GM12878 (cell line): ENCODE measurements around the gene DUSP22. TPM values are rescaled to one million over a fixed set of nuclear protein-coding genes. Genes with fewer than 3 reads are reported as not detected.
A peak's percentile ranks its signal among the peaks of the same experiment; 100 is the strongest.

ENCODE experiments used
- CEBPB ChIP-seq, 2 experiments: fragments of 150-350 bp in 1 of 2; IDR thresholded peaks; 2 replicates each; pipeline ENCODE4 v1.6.1; 2012 to 2014; ENCODE audit warnings: low read depth in 2 of 2, low read length in 2 of 2, borderline replicate concordance in 1 of 2, inconsistent platforms in 1 of 2
- CREB1 ChIP-seq: IDR thresholded peaks from 2 replicates; pipeline ENCODE4 v1.6.1; 2012; ENCODE audit warnings: low read depth, mild to moderate bottlenecking, inconsistent platforms
- ESRRA ChIP-seq: IDR thresholded peaks from 2 replicates; pipeline ENCODE4 v1.6.1; 2012; ENCODE audit warnings: mild to moderate bottlenecking, low read length, improper control_type of control experiment
- MTA3 ChIP-seq: IDR thresholded peaks from 2 replicates; pipeline ENCODE4 v1.6.1; 2012; ENCODE audit warnings: low read length, inconsistent platforms, borderline replicate concordance
- MXI1 ChIP-seq: fragments of 150-350 bp; IDR thresholded peaks from 2 replicates; pipeline ENCODE4 v1.6.1; 2011; ENCODE audit warnings: low read depth, mild to moderate bottlenecking, inconsistent platforms, low read length, improper control_type of control experiment
- SIX5 ChIP-seq: IDR thresholded peaks from 2 replicates; pipeline ENCODE4 v1.6.1; 2011; ENCODE audit warnings: mild to moderate bottlenecking, low read depth, low read length, moderate library complexity; ENCODE audit not compliant: severe bottlenecking
- SMAD5 ChIP-seq: IDR thresholded peaks from 2 replicates; pipeline ENCODE4 v1.6.1; 2016; ENCODE audit warnings: antibody characterized with exemption, low read depth
- SPI1 ChIP-seq: IDR thresholded peaks from 2 replicates; pipeline ENCODE4 v1.6.1; 2011; ENCODE audit warnings: low read depth, mild to moderate bottlenecking, low read length, moderate library complexity, borderline replicate concordance; ENCODE audit not compliant: insufficient read depth
- TCF3 ChIP-seq: IDR thresholded peaks from 2 replicates; pipeline ENCODE4 v1.6.1; 2012; ENCODE audit warnings: low read depth, mild to moderate bottlenecking, low read length, borderline replicate concordance; ENCODE audit not compliant: insufficient read depth
- ZNF687 ChIP-seq: fragments of 450-650 bp; IDR thresholded peaks from 2 replicates; pipeline ENCODE4 v1.6.1; 2017; ENCODE audit warnings: mild to moderate bottlenecking, moderate library complexity
- polyA plus RNA-seq, 11 experiments: library from polyadenylated mRNA; depleted of rRNA in 4 of 11; unstranded in 6 of 11; stranded (reverse) in 5 of 11; fragments of >200 nt; fragmentation: Nextera tagmentation in 4 of 11; fragmentation: Illumina TruSeq in 1 of 11; extraction: Ambion mirVana in 4 of 11; extraction: Trizol in 1 of 11; gene quantifications; 1 replicate in 1 of 11; 2 replicates in 10 of 11; pipeline versions ENCODE4 v1.2.1 to v1.2.3, GENCODE V29; 2011 to 2016; ENCODE audit warnings: inconsistent platforms in 2 of 11, missing spikeins in 2 of 11, low read depth in 1 of 11
- total RNA-seq, 4 experiments: library from RNA; depleted of rRNA in 3 of 4; stranded (reverse); fragments of >200 nt in 3 of 4; fragmentation: Illumina TruSeq in 1 of 4; extraction: Trizol in 1 of 4; gene quantifications; 2 replicates each; pipeline versions ENCODE4 v1.2.1 to v1.2.3, GENCODE V29; 2013 to 2021
- TF ChIP-seq, protein P1 (sequence below): IDR thresholded peaks from 2 replicates; pipeline ENCODE4 v1.6.1; 2012; ENCODE audit warnings: low read depth, low read length, improper control_type of control experiment
- TF ChIP-seq, protein P2 (sequence below): fragments of 150-350 bp; IDR thresholded peaks from 2 replicates; pipeline ENCODE4 v1.6.1; 2016; ENCODE audit warnings: low read depth, low read length
- TF ChIP-seq, protein P3 (sequence below): fragments of 450-650 bp; IDR thresholded peaks from 2 replicates; pipeline ENCODE4 v1.6.1; 2017; ENCODE audit warnings: borderline replicate concordance
- TF ChIP-seq, protein P4 (sequence below): IDR thresholded peaks from 2 replicates; pipeline ENCODE4 v1.6.1; 2011; ENCODE audit warnings: mild to moderate bottlenecking, low read depth, low read length, moderate library complexity; ENCODE audit not compliant: insufficient replicate concordance

Gene DUSP22
- total and polyA plus RNA-seq, 10 of the 15 experiments (the other 5 are each of a cell fraction or from before 2014, with no cell fraction given): 78.9 to 156 (median 107) TPM

DNA sequence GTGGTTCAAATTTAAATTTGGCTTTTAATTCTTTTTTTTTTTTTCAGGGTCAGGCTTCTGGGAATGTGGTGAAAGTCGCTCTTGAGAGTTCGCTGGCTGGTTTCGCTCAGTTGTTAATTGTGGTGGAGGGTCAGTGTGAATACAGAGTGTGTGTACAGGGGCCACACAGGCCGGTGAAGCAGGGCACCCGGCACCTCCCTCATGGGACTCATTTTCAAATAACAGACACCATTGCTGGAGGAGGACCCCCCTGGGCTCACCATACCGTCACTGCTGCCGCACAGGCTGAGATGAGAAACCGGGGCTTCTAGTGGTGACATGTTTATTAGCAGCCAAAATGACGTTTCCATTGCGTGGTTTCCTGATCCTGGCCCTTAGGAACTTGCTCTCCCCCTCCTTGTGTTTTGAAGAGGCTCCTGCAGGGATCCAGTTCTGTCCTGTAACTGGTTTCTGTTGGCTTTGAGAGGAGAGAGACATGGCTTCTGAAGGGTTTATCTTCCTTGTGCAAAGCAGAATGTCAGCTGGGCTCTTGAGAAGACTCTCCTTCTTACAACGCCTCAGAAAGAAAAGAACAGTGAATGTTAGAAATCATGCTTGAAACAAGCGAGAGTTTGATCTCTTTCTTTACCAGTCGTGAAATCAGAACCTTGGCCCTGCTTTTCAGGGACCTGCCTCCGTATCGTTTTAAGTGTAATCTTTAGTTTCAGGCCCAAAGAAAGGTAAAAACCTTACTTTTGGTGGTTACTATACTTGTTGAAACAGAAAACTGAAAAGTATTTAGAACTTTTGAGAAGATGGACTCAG is 37.8 kb downstream of the DUSP22 start (continued):
- TF ChIP-seq, protein P1, sequence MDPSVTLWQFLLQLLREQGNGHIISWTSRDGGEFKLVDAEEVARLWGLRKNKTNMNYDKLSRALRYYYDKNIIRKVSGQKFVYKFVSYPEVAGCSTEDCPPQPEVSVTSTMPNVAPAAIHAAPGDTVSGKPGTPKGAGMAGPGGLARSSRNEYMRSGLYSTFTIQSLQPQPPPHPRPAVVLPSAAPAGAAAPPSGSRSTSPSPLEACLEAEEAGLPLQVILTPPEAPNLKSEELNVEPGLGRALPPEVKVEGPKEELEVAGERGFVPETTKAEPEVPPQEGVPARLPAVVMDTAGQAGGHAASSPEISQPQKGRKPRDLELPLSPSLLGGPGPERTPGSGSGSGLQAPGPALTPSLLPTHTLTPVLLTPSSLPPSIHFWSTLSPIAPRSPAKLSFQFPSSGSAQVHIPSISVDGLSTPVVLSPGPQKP: no peak
- peak; percentile 88 for TF ChIP-seq ZNF687
- TF ChIP-seq, protein P2, sequence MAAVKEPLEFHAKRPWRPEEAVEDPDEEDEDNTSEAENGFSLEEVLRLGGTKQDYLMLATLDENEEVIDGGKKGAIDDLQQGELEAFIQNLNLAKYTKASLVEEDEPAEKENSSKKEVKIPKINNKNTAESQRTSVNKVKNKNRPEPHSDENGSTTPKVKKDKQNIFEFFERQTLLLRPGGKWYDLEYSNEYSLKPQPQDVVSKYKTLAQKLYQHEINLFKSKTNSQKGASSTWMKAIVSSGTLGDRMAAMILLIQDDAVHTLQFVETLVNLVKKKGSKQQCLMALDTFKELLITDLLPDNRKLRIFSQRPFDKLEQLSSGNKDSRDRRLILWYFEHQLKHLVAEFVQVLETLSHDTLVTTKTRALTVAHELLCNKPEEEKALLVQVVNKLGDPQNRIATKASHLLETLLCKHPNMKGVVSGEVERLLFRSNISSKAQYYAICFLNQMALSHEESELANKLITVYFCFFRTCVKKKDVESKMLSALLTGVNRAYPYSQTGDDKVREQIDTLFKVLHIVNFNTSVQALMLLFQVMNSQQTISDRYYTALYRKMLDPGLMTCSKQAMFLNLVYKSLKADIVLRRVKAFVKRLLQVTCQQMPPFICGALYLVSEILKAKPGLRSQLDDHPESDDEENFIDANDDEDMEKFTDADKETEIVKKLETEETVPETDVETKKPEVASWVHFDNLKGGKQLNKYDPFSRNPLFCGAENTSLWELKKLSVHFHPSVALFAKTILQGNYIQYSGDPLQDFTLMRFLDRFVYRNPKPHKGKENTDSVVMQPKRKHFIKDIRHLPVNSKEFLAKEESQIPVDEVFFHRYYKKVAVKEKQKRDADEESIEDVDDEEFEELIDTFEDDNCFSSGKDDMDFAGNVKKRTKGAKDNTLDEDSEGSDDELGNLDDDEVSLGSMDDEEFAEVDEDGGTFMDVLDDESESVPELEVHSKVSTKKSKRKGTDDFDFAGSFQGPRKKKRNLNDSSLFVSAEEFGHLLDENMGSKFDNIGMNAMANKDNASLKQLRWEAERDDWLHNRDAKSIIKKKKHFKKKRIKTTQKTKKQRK: no peak
- TF ChIP-seq SIX5: no peak
- TF ChIP-seq, protein P3, sequence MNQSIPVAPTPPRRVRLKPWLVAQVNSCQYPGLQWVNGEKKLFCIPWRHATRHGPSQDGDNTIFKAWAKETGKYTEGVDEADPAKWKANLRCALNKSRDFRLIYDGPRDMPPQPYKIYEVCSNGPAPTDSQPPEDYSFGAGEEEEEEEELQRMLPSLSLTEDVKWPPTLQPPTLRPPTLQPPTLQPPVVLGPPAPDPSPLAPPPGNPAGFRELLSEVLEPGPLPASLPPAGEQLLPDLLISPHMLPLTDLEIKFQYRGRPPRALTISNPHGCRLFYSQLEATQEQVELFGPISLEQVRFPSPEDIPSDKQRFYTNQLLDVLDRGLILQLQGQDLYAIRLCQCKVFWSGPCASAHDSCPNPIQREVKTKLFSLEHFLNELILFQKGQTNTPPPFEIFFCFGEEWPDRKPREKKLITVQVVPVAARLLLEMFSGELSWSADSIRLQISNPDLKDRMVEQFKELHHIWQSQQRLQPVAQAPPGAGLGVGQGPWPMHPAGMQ: no peak
- TF ChIP-seq CEBPB (IDR thresholded peaks at IDR 0.05; ENCODE audit: borderline replicate concordance in 1 of 2, low read depth in 2 of 2, low read length in 2 of 2): no peak
- TF ChIP-seq SPI1: no peak
- TF ChIP-seq ESRRA: no peak
- TF ChIP-seq SMAD5: peak; percentile 23
- TF ChIP-seq MTA3: no peak
- no peak for TF ChIP-seq CREB1
- 0 out of 2 replicates have a peak, but pooled peaks have one; percentile 5 for TF ChIP-seq TCF3
- TF ChIP-seq, protein P4, sequence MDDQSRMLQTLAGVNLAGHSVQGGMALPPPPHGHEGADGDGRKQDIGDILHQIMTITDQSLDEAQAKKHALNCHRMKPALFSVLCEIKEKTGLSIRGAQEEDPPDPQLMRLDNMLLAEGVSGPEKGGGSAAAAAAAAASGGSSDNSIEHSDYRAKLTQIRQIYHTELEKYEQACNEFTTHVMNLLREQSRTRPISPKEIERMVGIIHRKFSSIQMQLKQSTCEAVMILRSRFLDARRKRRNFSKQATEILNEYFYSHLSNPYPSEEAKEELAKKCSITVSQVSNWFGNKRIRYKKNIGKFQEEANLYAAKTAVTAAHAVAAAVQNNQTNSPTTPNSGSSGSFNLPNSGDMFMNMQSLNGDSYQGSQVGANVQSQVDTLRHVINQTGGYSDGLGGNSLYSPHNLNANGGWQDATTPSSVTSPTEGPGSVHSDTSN: no peak
- TF ChIP-seq MXI1: no peak
